ENCODE measurements around the gene B4GALT1.

B4GALT1 gene

GRCh38 chr9:33162721-33163311 lies 4.3 kb downstream of the B4GALT1 start:
- no peak for TF ChIP-seq CTCF (IDR thresholded peaks at IDR 0.05)

- TF ChIP-seq CTCF (IDR thresholded peaks at IDR 0.05), result no peak
Observed at GRCh38 chr9:33161589-33162132, 5.5 kb downstream of the B4GALT1 start.

- no peak for TF ChIP-seq CTCF (IDR thresholded peaks at IDR 0.05)
Observed at GRCh38 chr9:33161011-33161588, 6.0 kb downstream of the B4GALT1 start.

- no peak for TF ChIP-seq CTCF (IDR thresholded peaks at IDR 0.05)
Observed at GRCh38 chr9:33159777-33160127, 7.4 kb downstream of the B4GALT1 start.

GRCh38 chr9:33158843-33159776 lies 8.0 kb downstream of the B4GALT1 start:
- no peak for TF ChIP-seq CTCF (IDR thresholded peaks at IDR 0.05)

- no peak for TF ChIP-seq CTCF (IDR thresholded peaks at IDR 0.05)
Observed at GRCh38 chr9:33157960-33158842, 8.9 kb downstream of the B4GALT1 start.

- no peak for TF ChIP-seq CTCF (IDR thresholded peaks at IDR 0.05)
Observed at GRCh38 chr9:33155393-33155792, 11.7 kb downstream of the B4GALT1 start.
